ENCODE data around the gene DIDO1. TPM values are rescaled to one million over a fixed set of nuclear protein-coding genes. Genes with fewer than 3 reads are reported as not detected.

Gene DIDO1
- total and polyA plus RNA-seq, 2 of the 13 experiments (the other 11 are each of a cell fraction or from before 2014, with no cell fraction given) = 75.0 to 75.1 TPM

GRCh38 chr20:62923669-62924441 lies 2.5 kb downstream of the DIDO1 start (continued):
- TF ChIP-seq HMGXB3 (CRISPR knock-in tag; IDR thresholded peaks at IDR 0.05; ENCODE audit: borderline replicate concordance) (no peak), ADNP (CRISPR knock-in tag; IDR thresholded peaks at IDR 0.05) (no peak), PLSCR1 (CRISPR knock-in tag; IDR thresholded peaks at IDR 0.05; ENCODE audit: borderline replicate concordance) (no peak), ZNF552 (CRISPR knock-in tag; IDR thresholded peaks at IDR 0.05; ENCODE audit: borderline replicate concordance) (no peak), KDM6A (CRISPR knock-in tag; IDR thresholded peaks at IDR 0.05; ENCODE audit: low read depth) (0 out of 2 replicates have a peak, but pooled peaks have one; percentile 37), ZNF615 (CRISPR knock-in tag; IDR thresholded peaks at IDR 0.05; ENCODE audit: borderline replicate concordance) (no peak), ZNF746 (CRISPR knock-in tag; IDR thresholded peaks at IDR 0.05) (no peak), EZH2 (conservative IDR thresholded peaks at IDR 0.05; ENCODE audit: low read depth, low read length) (no peak), ZHX2 (IDR thresholded peaks at IDR 0.05; ENCODE audit: low read depth) (no peak), ZHX2 (CRISPR knock-in tag; IDR thresholded peaks at IDR 0.05; ENCODE audit: borderline replicate concordance) (0 out of 2 replicates have a peak, but pooled peaks have one; percentile 74), SOX6 (IDR thresholded peaks at IDR 0.05) (no peak), SOX6 (CRISPR knock-in tag; IDR thresholded peaks at IDR 0.05) (peak; percentile 53), ZNF772 (CRISPR knock-in tag; IDR thresholded peaks at IDR 0.05) (no peak), HNRNPK (IDR thresholded peaks at IDR 0.05; ENCODE audit: low read depth, low read length, poor library complexity, severe bottlenecking) (no peak), HIVEP1 (CRISPR knock-in tag; IDR thresholded peaks at IDR 0.05) (no peak), PREB (CRISPR knock-in tag; IDR thresholded peaks at IDR 0.05) (no peak), HNRNPH1 (optimal IDR thresholded peaks at IDR 0.05; ENCODE audit: low read depth, low read length) (no peak)

Data from HepG2 (cell line).